LNCaP clone FGC (cell line): ENCODE measurements around the gene WDR64.

Experiments
- DNase-seq: peaks from one replicate; pipeline ENCODE4 v3.0.0-alpha.2; 2011; ENCODE audit warnings: low read depth
- H3K4me3 ChIP-seq: 2 replicates; pipeline ENCODE4 v1.5.1; 2011; ENCODE audit warnings: mild to moderate bottlenecking, low read depth, low read length, control low read depth
- TF ChIP-seq, protein P1 (sequence below): IDR thresholded peaks from 2 replicates; pipeline ENCODE4 v1.5.1; 2012; ENCODE audit warnings: mild to moderate bottlenecking; ENCODE audit not compliant: control insufficient read depth, insufficient read depth; ENCODE audit errors: extremely low read depth

The WDR64 gene

GRCh38 chr1:241641773-241642592 is 10.1 kb upstream of the WDR64 start:
- no peak overlapping the region for H3K4me3 ChIP-seq
- DNase-seq: no peak
- TF ChIP-seq, protein P1, sequence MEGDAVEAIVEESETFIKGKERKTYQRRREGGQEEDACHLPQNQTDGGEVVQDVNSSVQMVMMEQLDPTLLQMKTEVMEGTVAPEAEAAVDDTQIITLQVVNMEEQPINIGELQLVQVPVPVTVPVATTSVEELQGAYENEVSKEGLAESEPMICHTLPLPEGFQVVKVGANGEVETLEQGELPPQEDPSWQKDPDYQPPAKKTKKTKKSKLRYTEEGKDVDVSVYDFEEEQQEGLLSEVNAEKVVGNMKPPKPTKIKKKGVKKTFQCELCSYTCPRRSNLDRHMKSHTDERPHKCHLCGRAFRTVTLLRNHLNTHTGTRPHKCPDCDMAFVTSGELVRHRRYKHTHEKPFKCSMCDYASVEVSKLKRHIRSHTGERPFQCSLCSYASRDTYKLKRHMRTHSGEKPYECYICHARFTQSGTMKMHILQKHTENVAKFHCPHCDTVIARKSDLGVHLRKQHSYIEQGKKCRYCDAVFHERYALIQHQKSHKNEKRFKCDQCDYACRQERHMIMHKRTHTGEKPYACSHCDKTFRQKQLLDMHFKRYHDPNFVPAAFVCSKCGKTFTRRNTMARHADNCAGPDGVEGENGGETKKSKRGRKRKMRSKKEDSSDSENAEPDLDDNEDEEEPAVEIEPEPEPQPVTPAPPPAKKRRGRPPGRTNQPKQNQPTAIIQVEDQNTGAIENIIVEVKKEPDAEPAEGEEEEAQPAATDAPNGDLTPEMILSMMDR: no peak

DNA sequence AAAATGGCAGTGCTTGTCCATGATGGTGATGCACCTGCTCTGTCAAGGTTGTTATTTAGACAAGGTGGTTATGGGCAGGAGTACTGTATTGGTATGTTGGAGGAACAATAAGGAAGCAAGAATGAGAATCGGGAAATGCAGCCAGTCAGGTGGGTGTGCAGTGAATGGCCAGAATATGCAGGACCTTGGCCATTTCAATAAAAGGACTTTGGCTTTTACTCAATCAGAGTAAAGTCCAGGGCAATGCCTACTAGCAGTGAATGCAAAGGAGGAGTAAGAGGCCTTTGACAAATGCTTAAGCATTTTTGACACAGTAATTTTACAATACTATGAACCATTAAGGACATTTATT is 9.5 kb upstream of the WDR64 start:
- DNase-seq: no peak
- TF ChIP-seq, protein P1: no peak
- H3K4me3 ChIP-seq: no peak overlapping the region

- DNase-seq: no peak
- TF ChIP-seq, protein P1: no peak
- H3K4me3 ChIP-seq: no peak overlapping the region
These were observed 7.8 kb upstream of the WDR64 start for GRCh38 chr1:241644259-241644658.

GRCh38 chr1:241645199-241645598 is 6.9 kb upstream of the WDR64 start:
- H3K4me3 ChIP-seq: no peak overlapping the region
- TF ChIP-seq, protein P1: no peak
- DNase-seq: no peak

DNA sequence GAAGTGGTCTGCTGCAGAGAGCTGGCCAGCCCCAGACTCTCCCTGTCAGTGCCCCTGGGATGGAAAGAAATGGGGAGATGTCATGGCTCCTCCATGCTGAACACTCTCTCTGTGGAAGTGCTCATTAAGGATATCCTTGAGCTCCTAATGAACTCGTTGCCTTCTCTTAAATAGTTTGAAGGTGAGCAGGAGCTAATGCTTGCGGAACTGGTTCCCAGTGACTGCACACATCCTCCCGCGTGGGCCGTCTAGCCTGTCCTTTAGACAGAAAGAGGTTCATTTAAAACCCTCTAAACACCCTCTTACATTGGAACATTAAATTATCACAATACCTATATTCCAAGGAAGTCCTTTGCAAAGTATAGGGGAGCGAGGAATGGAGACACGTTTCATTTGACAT is 5.9 kb upstream of the WDR64 start:
- no peak overlapping the region for H3K4me3 ChIP-seq
- no peak for DNase-seq
- TF ChIP-seq, protein P1: no peak

DNA sequence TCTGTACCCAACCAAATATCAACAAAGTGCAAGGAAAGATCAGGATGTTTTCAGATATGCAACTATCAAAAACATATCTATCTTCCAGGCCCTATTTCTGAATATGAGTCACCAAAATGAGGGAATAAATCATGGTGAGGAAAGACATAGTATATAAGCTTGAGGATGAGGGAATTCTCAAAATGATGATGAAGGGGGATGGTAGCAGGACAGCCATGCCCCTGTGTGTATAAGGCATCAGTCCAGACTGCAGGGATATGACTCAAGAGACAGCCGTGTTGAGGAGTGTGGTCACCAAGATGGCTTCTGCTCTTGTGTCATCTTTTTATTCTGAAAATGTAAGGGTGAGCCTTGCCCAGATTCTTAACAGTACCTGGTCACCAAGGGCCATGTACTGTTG is 4.4 kb upstream of the WDR64 start:
- no peak overlapping the region for H3K4me3 ChIP-seq
- no peak for DNase-seq
- TF ChIP-seq, protein P1: no peak

DNA sequence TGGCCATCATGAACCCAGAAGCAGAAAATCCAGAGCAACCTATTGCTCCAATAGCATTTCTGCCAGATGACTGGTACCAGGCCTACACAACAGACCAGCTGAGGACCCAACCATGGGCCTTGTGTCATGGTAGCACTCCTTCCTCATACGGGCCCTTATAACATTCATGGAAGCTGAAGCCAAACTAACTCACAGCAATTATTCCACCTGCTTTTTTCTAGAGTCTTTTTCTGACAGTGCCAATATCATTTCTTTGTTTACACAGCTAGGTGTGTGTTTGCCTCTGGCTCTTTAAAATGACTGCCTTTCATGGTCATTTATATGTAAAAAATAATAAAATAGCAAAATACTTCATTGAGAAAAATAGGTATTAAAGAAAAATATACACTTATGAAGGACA is 3.9 kb upstream of the WDR64 start:
- DNase-seq: no peak
- H3K4me3 ChIP-seq: no peak overlapping the region
- TF ChIP-seq, protein P1: no peak
